HCT116 (cell line): Measurements from ENCODE around the gene GYS1. TPM values are rescaled to one million over a fixed set of nuclear protein-coding genes. Genes with fewer than 3 reads are reported as not detected.

Source experiments
- ATAC-seq: fragments of 200-7000 bp; cut with Tn5 transposase; 2 replicates; pipeline ENCODE4 v1.9.1; 2020; ENCODE audit warnings: mild to moderate bottlenecking, moderate library complexity
- BruUV-seq: library from RNA; stranded (reverse); fragments of 400-500 nt; replicated peaks from 2 replicates; lab custom pipeline; 2021; lab: Mats Ljungman, UMichigan
- CTCF ChIA-PET: fragments of 300-600 bp; sonication (Branson Sonifier 250); formaldehyde crosslinking; loops from one replicate; lab custom pipeline; 2021; ENCODE audit warnings: antibody characterized with exemption; lab: Charles Lee
- POLR2A ChIA-PET: fragments of 300-600, 350-600 bp; sonication (Branson Sonifier 250); formaldehyde crosslinking; loops from one replicate; lab custom pipeline; 2021; ENCODE audit warnings: antibody characterized with exemption; lab: Charles Lee
- RAD21 ChIA-PET, 2 experiments: fragments of 300-600 bp; sonication (Branson Sonifier 250); formaldehyde crosslinking; loops; one replicate each; lab custom pipeline; 2023; ENCODE audit warnings: low total read pairs in 2 of 2; ENCODE audit not compliant: uncharacterized antibody in 2 of 2, unreplicated experiment in 2 of 2, low non-redundant PET in 1 of 2; lab: Charles Lee
- DNase-seq: peaks from one replicate; pipeline ENCODE4 v3.0.0-alpha.2; 2010; ENCODE audit warnings: low read depth, low spot score
- H2AFZ ChIP-seq: fragments of 200-600 bp; shearing (Covaris generic), sonication (generic); 2 replicates; pipeline ENCODE4 v1.6.1; 2017; ENCODE audit warnings: low read depth, mixed run types, mixed read lengths, antibody characterized with exemption, low read length; ENCODE audit not compliant: poor library complexity, severe bottlenecking
- H3K27ac ChIP-seq: 2 replicates; pipeline ENCODE4 v1.5.1; 2012; ENCODE audit warnings: low read depth, low read length
- H3K27me3 ChIP-seq: fragments of 200-600 bp; sonication (generic); 2 replicates; pipeline ENCODE4 v1.6.1; 2016; ENCODE audit warnings: mixed run types, low read length, mixed read lengths; ENCODE audit not compliant: insufficient read depth
- H3K36me3 ChIP-seq, 2 experiments: fragments of 200-500 bp in 1 of 2; fragments of 200-600 bp in 1 of 2; sonication (Bioruptor generic) in 1 of 2; sonication (generic) in 1 of 2; 2 replicates each; pipeline versions ENCODE4 v1.5.1 to v1.6.1; 2014 to 2016; ENCODE audit warnings: low read length in 2 of 2, inconsistent platforms in 1 of 2, mixed read lengths in 1 of 2, mixed run types in 1 of 2; ENCODE audit not compliant: insufficient read depth in 2 of 2, control insufficient read depth in 1 of 2
- H3K4me1 ChIP-seq, 2 experiments: fragments of 200-600 bp in 1 of 2; sonication (generic) in 1 of 2; 2 replicates each; pipeline versions ENCODE4 v1.5.1 to v1.6.1; 2012 to 2017; ENCODE audit warnings: low read length in 2 of 2, inconsistent platforms in 1 of 2, mild to moderate bottlenecking in 1 of 2, mixed read lengths in 1 of 2, mixed run types in 1 of 2, moderate library complexity in 1 of 2; ENCODE audit not compliant: insufficient read depth in 2 of 2, control insufficient read depth in 1 of 2
- H3K4me2 ChIP-seq: fragments of 200-600 bp; sonication (generic); 2 replicates; pipeline ENCODE4 v1.6.1; 2017; ENCODE audit warnings: mixed run types, low read length, mixed read lengths
- H3K4me3 ChIP-seq, 2 experiments: fragments of 200-600 bp in 1 of 2; sonication (generic) in 1 of 2; replicated peaks in 1 of 2; 2 replicates each; pipeline ENCODE4 v1.5.1; 2011 to 2016; ENCODE audit warnings: low read length in 2 of 2, control low read depth in 1 of 2, low read depth in 1 of 2, mild to moderate bottlenecking in 1 of 2, mixed read lengths in 1 of 2, mixed run types in 1 of 2
- H3K79me2 ChIP-seq: fragments of 200-600 bp; sonication (generic); 2 replicates; pipeline ENCODE4 v1.6.1; 2017; ENCODE audit warnings: mild to moderate bottlenecking, mixed run types, low read length, moderate library complexity, mixed read lengths; ENCODE audit not compliant: insufficient read depth
- H3K9ac ChIP-seq: fragments of 200-600 bp; sonication (generic); 2 replicates; pipeline ENCODE4 v1.6.1; 2016; ENCODE audit warnings: low read length, mixed read lengths
- H3K9me2 ChIP-seq: fragments of 200-600 bp; sonication (generic), shearing (Covaris generic); 2 replicates; pipeline ENCODE4 v1.6.1; 2017; ENCODE audit warnings: mixed run types, mild to moderate bottlenecking, moderate library complexity; ENCODE audit not compliant: insufficient read depth
- H3K9me3 ChIP-seq, 2 experiments: fragments of 200-500 bp in 1 of 2; fragments of 200-600 bp in 1 of 2; sonication (Bioruptor generic) in 1 of 2; sonication (generic) in 1 of 2; 2 replicates each; pipeline ENCODE4 v1.6.1; 2014 to 2017; ENCODE audit warnings: low read length in 2 of 2, mixed read lengths in 2 of 2, inconsistent platforms in 1 of 2, low read depth in 1 of 2, mild to moderate bottlenecking in 1 of 2, mixed run types in 1 of 2, moderate library complexity in 1 of 2; ENCODE audit not compliant: control insufficient read depth in 1 of 2, insufficient read depth in 1 of 2
- H4K20me1 ChIP-seq: fragments of 200-600 bp; sonication (generic), shearing (Covaris generic); 2 replicates; pipeline ENCODE4 v1.6.1; 2017; ENCODE audit warnings: mixed run types, mild to moderate bottlenecking, moderate library complexity; ENCODE audit not compliant: insufficient read depth
- ATF3 ChIP-seq: IDR thresholded peaks from 2 replicates; pipeline ENCODE4 v1.6.1; 2012
- EGR1 ChIP-seq: IDR thresholded peaks from 2 replicates; pipeline ENCODE4 v1.6.1; 2012; ENCODE audit warnings: low read depth
- EZH2phosphoT487 ChIP-seq: fragments of 200-600 bp; IDR thresholded peaks from 2 replicates; pipeline ENCODE4 v1.6.1; 2018; ENCODE audit warnings: antibody characterized with exemption, borderline replicate concordance
- SIN3A ChIP-seq: IDR thresholded peaks from 2 replicates; pipeline ENCODE4 v1.6.1; 2012; ENCODE audit warnings: low read depth
- SP1 ChIP-seq: IDR thresholded peaks from 2 replicates; pipeline ENCODE4 v1.6.1; 2012; ENCODE audit warnings: low read depth
- TCF7L2 ChIP-seq: IDR thresholded peaks from 2 replicates; pipeline ENCODE4 v1.7.0; 2011; ENCODE audit warnings: borderline replicate concordance, inconsistent platforms; ENCODE audit not compliant: insufficient read depth, insufficient read length; ENCODE audit errors: extremely low read depth
- intact Hi-C: fragments of 100-400 bp; cut with micrococcal nuclease; formaldehyde crosslinking; loops from 2 replicates; pipeline ENCODE4 v1.10.0; 2022
- total RNA-seq: library from RNA; stranded (reverse); gene quantifications from one replicate; pipeline ENCODE4 v1.2.1, GENCODE V29; 2021; ENCODE audit not compliant: unreplicated experiment
- TF ChIP-seq, protein P1 (sequence below): IDR thresholded peaks from 2 replicates; pipeline ENCODE4 v1.6.1; 2012; ENCODE audit warnings: low read depth

GYS1 gene
- total RNA-seq, 1 experiment from 2014 or later: 50.7 TPM

DNA sequence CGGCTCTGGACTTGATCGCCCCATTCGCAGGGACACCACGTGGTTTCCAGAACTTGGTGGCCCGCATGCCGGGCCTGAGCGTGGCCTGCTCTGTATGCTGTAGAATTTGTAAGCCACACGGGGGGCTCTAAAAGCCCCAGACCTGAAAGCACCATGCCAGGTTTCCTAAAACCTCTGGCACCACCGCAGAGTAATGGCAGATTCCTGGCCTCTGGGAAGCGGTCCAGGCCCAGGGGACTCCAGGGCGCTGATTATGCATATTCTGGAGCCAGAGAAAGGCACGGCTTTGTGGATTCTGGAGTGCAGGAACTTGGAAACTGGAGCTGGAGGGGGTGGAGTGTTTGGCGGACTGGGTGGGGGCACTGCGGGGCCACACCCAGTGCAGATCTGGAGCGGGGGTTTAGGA lies 24.3 kb downstream of the GYS1 start:
- Histone ChIP-seq H3K36me3 (peaks cover 10 to 29% of the 10 kb centered on the region in 2 experiments; a peak in 3 of 4 replicates), H3K9me3 (no peaks in the 10 kb centered on the region), H2AFZ (no peak overlapping the region), H3K4me1 (peaks cover 10 to 34% of the 10 kb centered on the region in 2 experiments), H3K9me2 (no peaks in the 10 kb centered on the region), H3K27ac (peak overlapping the region; percentile 18; the same call in 1 of the 2 replicates), H3K79me2 (peaks cover 16% of the 10 kb centered on the region), H3K27me3 (no peaks in the 10 kb centered on the region), H3K4me3 (no peak overlapping the region), H4K20me1 (peaks cover 9% of the 10 kb centered on the region; the same call in 1 of the 2 replicates), H3K9ac (no peak overlapping the region), H3K4me2 (no peak overlapping the region)
- CTCF ChIA-PET: no interaction called here
- RAD21 ChIA-PET: no interaction called here
- intact Hi-C loops: loop anchor here (5.0 kb wide), 1 partner anchor 97 kb away; the partner anchor contains the start of gene PPP1R15A
- no TSS peak for BruUV-seq
- DNase-seq: no peak
- POLR2A ChIA-PET: interaction anchor here (0.6 kb wide), 1 partner anchor 350 kb away, joined by 3 read pairs; the partner anchor contains the start of gene RPL18
- TF ChIP-seq ATF3 (no peak), EGR1 (no peak), EZH2phosphoT487 (no peak), SP1 (no peak), SIN3A (no peak), TCF7L2 (no peak)
- TF ChIP-seq, protein P1, sequence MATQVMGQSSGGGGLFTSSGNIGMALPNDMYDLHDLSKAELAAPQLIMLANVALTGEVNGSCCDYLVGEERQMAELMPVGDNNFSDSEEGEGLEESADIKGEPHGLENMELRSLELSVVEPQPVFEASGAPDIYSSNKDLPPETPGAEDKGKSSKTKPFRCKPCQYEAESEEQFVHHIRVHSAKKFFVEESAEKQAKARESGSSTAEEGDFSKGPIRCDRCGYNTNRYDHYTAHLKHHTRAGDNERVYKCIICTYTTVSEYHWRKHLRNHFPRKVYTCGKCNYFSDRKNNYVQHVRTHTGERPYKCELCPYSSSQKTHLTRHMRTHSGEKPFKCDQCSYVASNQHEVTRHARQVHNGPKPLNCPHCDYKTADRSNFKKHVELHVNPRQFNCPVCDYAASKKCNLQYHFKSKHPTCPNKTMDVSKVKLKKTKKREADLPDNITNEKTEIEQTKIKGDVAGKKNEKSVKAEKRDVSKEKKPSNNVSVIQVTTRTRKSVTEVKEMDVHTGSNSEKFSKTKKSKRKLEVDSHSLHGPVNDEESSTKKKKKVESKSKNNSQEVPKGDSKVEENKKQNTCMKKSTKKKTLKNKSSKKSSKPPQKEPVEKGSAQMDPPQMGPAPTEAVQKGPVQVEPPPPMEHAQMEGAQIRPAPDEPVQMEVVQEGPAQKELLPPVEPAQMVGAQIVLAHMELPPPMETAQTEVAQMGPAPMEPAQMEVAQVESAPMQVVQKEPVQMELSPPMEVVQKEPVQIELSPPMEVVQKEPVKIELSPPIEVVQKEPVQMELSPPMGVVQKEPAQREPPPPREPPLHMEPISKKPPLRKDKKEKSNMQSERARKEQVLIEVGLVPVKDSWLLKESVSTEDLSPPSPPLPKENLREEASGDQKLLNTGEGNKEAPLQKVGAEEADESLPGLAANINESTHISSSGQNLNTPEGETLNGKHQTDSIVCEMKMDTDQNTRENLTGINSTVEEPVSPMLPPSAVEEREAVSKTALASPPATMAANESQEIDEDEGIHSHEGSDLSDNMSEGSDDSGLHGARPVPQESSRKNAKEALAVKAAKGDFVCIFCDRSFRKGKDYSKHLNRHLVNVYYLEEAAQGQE: no peak
- ATAC-seq: no peak
